ENCODE measurements around the gene PERM1.
"Not testable (repeated sequence)": the region's sequence is repeated elsewhere in the genome, so short reads cannot be mapped to it uniquely, and the experiment has no call there.

PERM1 gene

DNA sequence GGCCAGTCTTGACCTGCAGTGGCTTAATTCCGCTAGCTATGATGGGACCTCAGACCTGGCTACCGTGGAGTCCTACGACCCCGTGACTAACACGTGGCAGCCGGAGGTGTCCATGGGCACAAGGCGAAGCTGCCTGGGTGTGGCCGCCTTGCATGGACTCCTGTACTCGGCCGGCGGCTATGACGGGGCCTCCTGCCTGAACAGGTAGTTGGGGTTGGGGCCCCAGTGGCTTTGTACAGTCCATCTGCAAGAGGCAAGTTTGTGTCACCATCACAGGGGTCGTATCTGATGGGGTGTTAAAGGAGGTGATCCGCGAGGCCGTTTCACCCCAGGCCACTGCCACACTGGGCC, 18.6 kb downstream of the PERM1 start:
- DNase-seq, result no peak

DNA sequence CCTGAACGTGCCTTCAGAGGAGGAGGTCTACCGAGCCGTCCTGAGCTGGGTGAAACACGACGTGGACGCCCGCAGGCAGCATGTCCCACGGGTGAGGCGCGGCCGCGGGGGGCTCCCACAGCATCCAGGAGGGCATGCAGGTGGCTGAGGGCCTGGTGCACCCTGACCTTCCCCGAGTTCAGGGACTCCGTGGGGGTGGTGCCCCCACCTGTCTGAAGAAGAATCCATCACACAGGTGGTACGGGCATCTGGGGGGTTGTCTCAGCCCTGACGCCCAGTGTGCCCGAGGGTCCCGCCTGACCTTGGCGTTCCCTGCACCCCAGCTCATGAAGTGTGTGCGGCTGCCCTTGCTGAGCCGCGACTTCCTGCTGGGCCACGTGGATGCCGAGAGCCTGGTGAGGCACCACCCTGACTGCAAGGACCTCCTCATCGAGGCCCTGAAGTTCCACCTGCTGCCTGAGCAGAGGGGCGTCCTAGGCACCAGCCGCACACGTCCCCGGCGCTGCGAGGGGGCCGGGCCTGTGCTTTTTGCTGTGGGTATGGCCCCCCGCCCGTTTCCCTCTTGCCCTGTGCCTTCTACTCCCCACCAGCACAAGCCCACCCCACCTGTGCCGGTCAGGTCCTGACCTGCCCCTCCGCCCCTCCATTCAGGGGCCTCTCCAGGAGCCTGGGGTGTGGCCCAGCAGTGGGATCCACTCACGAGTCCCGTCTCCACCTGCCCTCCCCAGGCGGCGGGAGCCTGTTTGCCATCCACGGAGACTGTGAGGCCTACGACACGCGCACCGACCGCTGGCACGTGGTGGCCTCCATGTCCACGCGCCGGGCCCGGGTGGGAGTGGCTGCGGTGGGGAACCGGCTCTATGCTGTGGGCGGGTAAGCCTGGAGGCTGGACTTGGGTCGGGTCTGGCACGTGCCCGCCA, 19.3 kb downstream of the PERM1 start:
- no peak for DNase-seq

DNA sequence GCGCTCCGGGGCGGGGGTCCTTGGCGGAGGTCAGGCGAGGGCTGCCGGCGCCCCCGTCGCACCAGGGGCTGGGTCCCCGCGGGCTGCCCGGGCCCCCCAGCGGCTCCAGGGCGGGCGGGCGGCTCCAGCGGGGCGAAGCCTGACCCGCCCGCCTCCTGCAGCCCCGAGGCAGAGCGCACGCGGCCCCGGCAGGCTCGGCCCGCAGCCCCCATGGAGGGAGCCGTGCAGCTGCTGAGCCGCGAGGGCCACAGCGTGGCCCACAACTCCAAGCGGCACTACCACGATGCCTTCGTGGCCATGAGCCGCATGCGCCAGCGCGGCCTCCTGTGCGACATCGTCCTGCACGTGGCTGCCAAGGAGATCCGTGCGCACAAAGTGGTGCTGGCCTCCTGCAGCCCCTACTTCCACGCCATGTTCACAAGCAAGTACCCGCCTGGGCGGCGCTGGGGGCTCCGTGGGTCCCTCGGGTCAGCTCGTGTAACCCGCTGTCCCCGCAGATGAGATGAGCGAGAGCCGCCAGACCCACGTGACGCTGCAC, 20.7 kb downstream of the PERM1 start:
- no peak for DNase-seq

DNA sequence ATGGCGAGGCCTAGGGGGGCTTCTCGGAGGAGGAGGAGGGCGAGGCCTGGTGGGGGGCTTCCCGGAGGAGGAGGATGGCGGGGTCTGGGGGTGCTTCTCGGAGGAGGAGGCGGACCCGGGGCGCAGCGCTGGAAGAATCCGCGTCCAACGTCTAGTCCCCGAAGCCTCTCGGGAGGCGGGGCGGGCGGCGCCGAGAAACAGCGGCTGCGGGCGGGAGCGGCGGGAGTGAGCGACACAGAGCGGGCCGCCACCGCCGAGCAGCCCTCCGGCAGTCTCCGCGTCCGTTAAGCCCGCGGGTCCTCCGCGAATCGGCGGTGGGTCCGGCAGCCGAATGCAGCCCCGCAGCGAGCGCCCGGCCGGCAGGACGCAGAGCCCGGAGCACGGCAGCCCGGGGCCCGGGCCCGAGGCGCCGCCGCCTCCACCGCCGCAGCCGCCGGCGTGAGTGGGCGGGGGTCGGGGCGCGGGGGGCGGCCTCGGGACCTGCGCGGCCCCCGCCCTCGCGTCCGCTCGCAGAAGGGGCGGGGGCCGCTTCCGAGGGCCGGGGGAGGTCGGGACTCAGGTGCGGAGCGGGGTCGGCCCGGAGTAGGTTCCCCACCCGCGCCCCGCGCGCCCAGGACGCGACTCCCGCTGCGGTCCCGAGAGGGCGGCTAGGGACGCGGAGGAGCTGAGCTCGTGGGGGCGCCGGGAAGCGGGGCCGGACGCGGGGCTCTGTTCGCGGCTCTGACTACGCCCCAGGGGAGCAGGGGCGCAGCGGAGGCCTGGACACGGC, 21.3 kb downstream of the PERM1 start, which contains the start of gene KLHL17:
TSS of gene KLHL17 (plus strand) at position 222 of the 769 bp plus-strand sequence. CDS start at position 332, 110 bp downstream.
- DNase-seq, result peak; percentile 71

DNA sequence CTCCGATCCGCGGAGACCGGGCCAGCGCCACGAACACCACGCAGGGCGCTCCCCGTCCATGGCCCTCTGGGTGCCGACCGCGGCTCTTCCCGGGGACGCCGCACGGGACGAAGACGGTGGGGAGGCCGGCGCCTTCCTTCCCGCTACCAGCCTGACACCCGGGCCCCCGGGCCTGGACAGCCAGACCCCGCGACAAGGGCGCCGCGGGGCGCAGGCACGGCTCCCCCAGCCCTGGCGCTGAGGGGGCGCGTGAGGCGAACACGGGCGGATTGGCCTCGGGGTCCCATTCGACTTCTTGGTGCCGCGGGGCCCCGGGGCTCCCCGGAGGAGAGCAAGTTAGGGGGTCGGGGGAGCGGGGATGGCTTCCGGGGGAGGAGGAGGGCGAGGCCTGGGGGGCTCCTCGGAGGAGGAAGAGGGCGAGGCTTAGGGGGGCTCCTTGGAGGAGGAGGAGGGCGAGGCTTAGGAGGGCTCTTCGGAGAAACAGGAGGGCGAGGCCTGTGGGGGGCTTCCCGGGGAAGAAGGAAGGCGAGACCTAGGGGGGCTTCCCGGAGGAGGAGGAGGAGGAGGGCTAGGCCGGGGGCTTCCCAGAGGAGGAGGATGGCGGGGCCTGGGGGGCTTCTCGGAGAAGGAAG, 22.0 kb downstream of the PERM1 start:
- no peak for DNase-seq

DNA sequence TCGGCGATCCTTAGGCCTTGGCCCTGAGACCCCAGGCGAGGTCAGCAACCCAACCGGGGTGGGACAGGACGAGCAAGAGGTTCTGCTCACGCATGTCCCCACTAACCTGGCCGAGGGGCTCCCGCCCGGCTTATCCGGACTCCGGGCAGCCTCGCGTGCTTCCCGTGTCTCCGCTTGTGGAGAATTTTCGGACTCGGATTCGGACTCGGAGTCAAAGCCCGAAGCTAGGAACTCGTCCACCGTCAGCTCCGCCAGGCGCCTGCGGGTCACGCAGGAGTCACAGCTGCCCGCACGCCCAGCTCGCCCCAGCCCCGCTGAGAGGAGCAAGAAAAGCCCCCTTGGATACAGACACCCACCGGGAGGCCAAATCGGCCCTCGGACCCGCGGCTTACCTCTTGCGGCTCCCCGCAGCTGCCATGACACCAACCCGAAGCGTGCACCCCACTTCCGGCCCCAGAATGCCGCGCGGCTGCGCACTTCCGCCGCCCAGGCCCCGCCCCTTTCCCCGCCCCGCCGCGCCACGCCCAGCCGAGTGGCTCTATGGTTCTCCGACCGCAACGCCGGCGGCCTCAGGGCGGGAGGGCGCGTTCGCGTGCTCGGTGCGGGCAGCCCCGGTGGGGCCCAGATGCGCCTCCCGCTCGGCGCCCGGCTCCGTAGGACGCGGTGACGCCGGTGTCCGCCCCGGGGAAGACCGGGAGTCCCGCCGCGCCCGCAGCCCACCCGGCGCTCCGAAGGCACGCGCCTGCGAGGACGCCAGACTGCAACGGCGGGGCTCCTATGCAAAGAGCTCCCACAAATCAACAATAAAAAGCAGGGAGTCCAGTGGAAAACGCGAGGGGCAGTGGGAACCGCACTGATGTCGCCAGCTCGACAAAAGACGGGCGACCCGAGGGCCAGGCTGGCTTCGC, 22.8 kb downstream of the PERM1 start, which contains the start of gene NOC2L:
TSS of gene NOC2L (minus strand) at position 434 of the 908 bp plus-strand sequence. CDS start at position 418, 16 bp downstream.
- peak; percentile 95 for DNase-seq

DNA sequence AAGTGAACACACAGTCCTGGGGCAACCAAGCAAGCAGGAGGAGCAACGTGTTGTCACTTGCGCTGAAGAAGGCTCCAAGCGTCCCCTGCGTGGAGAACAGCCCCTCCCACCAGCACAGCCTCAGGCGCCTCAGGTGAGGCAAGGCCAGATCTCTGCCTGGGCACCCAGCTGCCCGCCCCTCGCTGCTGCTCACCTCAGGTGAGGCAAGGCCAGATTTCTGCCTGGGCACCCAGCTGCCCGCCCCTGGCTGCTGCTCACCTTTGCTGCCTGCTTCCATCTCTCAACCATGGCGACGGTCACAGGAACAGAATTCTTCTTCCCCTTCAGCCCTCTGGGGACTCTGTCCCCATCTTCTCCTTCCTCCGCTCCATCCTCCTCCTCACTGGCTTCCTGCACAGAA, 25.3 kb downstream of the PERM1 start:
- no peak for DNase-seq

DNA sequence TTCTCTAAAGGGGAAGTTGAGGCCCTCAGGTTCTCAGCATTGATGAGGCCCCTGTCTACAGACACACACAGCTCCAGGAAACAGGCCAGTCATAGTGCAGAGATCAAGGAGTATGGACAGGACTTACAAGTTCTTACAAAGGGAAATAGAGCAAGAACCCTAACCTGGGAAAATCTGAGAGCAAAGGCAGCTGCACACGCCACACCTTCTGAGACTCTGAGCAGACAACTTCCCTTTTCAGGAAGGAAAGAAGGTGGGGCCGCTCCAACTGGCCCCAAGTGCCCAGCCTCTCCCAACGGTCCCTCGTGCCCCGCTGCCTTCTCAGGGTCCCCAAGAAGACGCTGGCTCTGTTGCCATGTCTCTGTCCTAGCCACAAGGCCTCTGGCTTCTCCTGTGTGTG, 26.4 kb downstream of the PERM1 start:
- no peak for DNase-seq

DNA sequence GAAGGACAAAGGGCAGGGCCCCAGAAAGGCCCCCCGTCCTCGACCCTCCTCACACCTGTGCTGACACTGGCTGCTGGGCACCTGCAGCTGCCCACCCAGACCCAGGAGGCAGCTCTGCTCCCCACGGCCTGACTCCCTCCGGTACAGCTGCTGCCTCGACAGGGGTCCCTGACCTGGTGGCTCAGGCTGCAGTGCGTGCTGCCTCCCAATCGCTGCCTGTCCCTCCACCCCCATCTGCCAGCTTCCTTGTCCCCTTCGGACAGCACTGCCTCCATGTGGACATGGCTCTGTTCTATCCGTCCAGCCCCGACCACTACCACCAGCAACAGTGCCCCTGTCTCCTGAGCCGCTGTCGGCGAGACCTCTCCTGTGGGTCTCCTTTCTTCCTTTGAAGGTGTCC, 27.0 kb downstream of the PERM1 start:
- no peak for DNase-seq

DNA sequence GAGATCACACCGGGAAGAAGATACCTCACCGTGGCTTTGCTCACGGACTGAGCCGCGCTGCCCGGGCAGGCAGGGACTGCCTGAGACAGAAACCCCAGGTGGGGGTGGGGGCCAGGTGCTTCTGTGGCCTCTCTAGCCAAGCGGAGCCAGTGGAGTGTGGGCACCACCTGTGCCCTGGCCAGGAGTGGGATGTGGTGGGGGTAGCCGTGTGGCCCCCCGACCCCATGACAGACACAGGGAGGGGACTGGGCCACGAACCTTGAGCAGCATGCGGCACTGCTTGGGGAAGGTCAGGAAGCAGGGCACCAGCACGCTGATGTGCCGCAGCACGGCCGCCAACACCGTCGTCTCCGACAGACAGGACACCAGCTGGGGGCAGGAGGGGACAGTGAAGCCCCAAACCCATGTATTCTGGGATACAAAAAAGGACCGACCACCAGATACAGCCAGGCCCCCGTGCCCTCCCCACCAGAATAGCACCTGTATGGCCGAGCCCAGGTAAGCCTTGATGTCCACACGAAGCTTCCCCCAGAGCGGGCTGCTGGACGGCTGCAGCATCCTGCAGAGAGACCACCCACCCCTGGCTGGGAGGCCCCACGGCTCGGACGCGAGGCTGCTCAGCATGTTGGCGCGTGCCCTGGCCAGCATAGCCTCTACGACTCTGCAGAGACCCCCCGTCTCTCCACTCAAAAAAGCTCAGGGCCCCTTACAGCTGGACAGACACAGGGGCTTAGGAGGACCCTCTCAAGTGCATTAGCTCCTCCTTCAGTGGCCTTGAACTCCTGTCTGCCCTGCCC, 28.2 kb downstream of the PERM1 start:
- DNase-seq, result no peak

DNA sequence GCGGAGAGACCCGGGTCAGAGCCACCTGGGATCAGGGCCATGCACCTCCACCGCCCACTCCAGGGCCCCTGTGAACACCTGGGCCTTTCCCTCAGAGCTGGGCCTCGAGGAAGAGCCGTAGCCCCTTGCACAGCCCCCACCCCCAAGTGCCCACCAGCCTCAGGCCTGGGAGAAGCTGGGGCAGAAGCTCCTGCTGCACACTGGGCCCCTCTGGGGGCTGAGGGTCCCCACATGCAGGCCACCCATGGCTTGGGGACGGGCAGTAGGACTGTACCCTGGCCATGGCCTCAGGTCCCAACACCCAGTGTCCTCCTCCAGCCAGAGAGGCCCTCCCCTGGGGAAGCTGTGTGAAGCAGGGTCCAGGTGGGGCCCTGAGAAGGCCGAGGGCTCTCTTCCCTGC, 29.3 kb downstream of the PERM1 start:
- no peak for DNase-seq

DNA sequence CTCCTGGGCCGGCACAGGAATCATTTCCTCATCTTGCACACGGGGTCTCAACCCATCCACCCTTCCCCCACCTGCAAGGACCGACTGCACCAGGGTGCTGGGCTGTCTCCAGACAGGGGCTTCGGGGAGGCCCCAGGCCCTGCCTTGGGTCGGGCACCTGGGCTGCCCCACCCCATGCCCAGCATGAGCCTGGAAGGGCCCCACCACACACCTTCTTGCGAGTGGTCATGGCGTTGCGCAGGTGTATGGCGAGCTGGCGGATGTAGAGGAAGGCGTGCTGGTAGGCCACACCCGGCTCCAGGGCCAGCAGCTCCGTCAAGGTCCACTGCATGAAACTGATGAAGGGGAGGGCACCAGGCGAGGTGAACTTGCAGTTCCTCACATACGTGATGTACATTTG, 29.7 kb downstream of the PERM1 start:
- no peak for DNase-seq

DNA sequence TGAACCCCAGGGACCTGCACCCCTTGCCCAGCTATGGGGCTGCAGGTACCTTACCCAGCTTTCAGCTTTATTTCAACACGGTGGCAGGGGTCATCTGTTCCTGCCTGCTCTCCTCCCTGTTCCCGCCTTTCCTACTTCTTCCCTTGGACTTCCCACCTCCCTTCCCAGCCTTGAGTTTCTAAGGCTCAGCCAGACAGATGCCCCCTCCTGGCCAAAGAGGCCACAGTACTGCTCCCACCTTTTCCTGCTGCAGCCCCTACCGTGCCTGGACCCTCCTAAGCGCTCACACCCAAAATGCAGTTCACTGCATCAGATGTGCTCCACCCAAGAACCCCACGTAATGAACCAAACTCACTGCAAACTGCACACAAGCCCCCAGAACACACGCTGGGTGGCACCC, 30.5 kb downstream of the PERM1 start:
- no peak for DNase-seq

DNA sequence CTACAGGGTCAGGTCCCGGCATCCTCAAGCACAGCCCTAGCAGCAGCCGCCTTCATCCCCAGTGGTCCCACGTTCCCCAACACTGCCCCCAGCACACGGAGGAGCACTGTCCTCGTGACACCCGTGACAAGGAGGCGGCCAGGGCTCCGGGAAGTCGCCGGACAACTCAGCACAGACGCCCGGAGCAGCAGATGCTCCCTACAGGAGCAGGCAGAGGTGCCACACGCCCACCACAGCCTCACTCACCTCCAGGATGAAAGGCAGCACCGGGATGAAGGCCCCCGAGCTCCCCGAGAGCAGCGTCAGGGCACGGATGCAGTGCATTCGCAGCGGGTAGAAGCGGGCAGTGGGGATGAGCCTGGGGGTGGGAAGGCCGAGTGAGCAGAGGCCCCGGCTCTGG, 31.0 kb downstream of the PERM1 start:
- DNase-seq, result no peak

DNA sequence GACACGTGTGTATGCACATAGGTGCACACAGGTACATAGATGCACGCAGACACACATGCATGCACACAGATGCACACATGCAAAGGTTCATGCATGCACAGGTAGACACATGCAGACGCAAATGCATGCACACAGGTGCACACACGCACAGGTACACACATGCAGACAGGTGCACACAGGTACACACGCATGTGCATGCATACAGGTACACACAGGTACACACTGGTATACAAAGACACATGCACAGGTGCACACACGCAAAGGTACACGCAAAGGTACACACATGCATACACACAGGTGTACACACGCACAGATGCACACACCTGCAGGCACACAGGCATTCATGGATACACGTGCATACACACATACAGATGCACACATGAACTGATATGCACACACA, 31.6 kb downstream of the PERM1 start:
- no peak for DNase-seq

DNA sequence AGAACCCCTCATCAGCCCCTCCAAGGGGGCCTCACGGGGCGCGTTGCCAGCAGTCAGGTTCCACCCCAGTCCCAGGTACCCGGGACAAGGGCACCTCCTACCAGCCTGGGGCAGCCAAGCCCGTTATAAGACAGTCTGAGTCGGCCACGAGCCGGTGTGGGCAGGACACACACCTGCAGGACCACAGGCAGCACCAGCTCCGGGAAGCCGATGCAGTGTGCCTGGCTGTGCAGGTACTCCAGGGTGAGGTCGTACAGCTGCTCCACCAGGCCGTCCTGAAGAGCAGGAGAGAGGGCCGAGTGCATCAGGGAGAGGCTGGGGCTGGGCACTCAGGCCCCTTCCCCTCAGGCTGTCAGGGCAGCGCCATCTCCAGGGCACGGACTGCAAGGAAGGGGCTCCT, 33.9 kb downstream of the PERM1 start:
- no peak for DNase-seq

DNA sequence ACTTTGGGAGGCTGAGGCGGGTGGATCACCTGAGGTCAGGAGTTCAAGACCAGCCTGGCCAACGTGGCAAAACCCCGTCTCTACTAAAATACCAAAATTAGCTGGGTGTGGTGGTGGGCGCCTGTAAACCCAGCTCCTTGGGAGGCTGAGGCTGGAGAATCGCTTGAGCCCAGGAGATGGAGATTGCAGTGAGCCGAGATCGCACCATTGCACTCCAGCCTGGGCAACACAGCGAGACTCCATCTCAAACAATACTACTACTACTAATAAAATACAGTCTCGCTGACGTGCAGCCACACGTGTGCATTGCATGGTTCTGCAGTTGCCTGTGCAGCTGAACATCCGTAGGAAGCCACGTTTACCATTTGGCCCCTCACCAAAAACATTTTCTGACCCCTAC, 35.1 kb downstream of the PERM1 start:
- DNase-seq, result not testable (repeated sequence)

DNA sequence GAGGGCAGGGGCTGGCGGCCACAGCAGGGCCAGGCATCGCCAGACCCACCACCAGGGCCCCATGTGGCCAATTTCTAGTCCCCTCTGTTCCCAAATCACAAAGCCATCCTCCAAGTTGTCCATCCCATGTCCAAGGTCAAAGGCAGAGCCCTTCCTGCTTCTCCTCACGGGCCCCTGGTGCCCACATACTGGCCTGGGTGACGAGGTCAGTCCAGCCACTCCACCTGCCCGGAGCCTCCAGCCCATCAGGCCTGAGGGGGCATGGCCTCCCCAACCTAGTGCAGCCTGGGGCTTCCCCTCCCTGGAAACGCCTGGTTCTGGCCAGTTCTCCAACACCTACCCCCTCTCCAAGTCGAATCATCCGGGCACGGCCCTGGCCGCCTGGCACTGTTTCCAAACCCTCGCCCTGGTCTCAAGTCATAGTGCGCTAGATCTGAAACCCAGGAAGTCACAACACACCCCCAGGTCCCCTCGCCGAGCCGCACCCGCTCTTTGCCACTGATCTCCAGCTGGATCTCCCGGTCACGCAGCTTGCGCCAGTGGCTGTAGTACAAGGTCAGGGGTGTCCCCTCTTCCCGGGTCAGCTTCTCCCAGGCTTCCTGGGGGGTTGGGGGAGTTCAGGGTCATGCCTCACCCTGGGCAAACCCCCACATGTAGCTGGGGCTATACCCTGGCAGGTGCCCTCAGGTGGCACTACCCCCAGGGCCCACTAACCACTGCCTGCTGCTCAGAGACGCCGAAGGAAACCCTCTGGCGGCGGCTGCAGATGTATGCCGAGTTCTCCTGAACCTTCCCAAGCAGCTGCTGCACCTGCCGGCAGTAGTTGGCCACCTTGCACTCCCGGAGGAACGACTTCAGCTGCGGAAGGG, 36.0 kb downstream of the PERM1 start:
- no peak for DNase-seq

DNA sequence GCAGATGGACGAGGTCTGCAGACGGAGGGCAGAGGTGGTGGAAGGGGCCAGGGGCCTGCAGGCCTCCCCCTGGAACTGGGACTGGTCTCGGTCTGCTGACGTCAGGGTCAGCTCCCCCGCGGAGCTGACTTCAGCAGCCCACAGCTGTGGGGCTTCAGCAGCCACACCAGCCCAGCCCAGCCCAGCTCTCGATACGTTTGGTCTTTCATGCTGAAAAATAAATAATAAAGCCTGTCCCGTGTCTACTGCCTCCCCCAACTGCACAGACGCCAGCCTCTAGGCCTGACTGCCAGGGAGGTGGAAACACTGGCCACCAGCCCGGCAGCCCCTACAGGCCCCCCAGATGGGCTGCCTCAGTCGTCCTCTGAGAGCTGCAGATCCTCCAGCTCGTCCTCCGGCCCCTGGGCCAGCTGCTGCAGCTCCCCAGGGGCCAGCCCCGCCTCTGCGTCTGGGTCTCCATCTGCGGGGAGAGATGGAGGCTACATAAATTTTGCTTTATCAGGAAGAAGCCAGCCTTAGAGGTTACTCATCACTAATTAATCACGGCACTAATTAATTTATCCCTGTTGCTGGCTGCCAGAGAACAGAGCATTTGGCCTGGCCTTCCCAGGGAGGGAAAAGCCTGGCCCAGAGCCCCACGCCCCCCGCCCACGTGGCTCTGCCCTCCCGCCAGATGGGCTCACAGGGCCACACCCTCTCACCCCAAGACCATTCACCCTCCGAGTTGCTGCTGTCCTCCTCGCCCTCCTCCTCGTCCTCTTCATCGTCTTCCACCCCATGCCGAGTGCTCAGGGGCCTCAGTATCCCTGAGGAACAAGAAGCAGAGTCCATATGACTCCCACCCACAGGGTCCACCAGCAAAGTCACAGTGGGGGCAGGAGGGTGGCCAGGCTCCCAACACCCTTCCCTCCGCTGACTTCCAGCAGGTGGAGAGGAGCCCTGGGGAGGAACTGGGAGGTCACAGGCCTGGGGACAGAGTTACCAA, 37.3 kb downstream of the PERM1 start:
- DNase-seq, result no peak
